Mucosa of descending colon (tissue), 3 donors: ENCODE data around the gene TIMM29. TPM values are rescaled to one million over a fixed set of nuclear protein-coding genes. Genes with fewer than 3 reads are reported as not detected.
A peak's percentile ranks its signal among the peaks of the same experiment; 100 is the strongest.

ENCODE experiments used
- ATAC-seq: fragments of 200-7000 bp; cut with Tn5 transposase; one replicate; pipeline ENCODE4 v1.9.1; 2020; ENCODE audit warnings: mild to moderate bottlenecking, moderate library complexity
- DNase-seq, 3 donors: peaks; one replicate each; pipeline ENCODE4 v3.0.0-alpha.2; 2020
- H3K36me3 ChIP-seq: fragments of 200-600 bp; one replicate; pipeline ENCODE4 v1.8.0; 2021; ENCODE audit warnings: low read depth, mild to moderate bottlenecking
- H3K4me1 ChIP-seq: fragments of 200-600 bp; one replicate; pipeline ENCODE4 v1.8.0; 2021; ENCODE audit warnings: low read depth, mild to moderate bottlenecking
- H3K4me3 ChIP-seq: fragments of 200-600 bp; one replicate; pipeline ENCODE4 v1.8.0; 2021; ENCODE audit warnings: mild to moderate bottlenecking
- H3K9me3 ChIP-seq: fragments of 200-600 bp; one replicate; pipeline ENCODE4 v1.8.0; 2021; ENCODE audit warnings: mild to moderate bottlenecking
- CTCF ChIP-seq: fragments of 200-600 bp; IDR thresholded peaks from one replicate; pipeline ENCODE4 v1.8.0; 2022; ENCODE audit warnings: antibody characterized with exemption, mild to moderate bottlenecking
- intact Hi-C, 2 donors: fragments of 100-400 bp; cut with DNase I in 1 of 2; cut with micrococcal nuclease in 1 of 2; formaldehyde crosslinking; loops; one replicate each; pipeline versions ENCODE4 v1.11.0 to v1.11.1; 2022; cut with DNase I, micrococcal nuclease
- total RNA-seq, 3 donors: library from RNA; stranded (reverse); fragmentation: NEBNext Ultra II Directional in 2 of 3; extraction: Animal tissue kit (Norgen Biotek cat#: 25700) in 2 of 3; gene quantifications; one replicate each; pipeline versions ENCODE4 v1.2.1 to v1.2.4, GENCODE V29; 2021 to 2023
- donor health status: DM: no; HTN: no; CAD: no; lungs with moderate emphysema.
- donor health status: DM: no; HTN: no; CAD: no.
- donor health status: DM: no; HTN: yes; CAD: no.

The TIMM29 gene
- total RNA-seq, 3 donors from 2014 or later: 18.5 to 25.0 (median 22.7) TPM

GRCh38 chr19:10894911-10895213, 33.7 kb upstream of the TIMM29 start:
- peaks cover 49% of the 10 kb centered on the region for H3K4me1 ChIP-seq
- no peak for ATAC-seq
- no peak for DNase-seq
- no peaks in the 10 kb centered on the region for H3K9me3 ChIP-seq
- no peak for TF ChIP-seq CTCF
- intact Hi-C loops: no loop called here
- H3K36me3 ChIP-seq: no peaks in the 10 kb centered on the region
- H3K4me3 ChIP-seq: no peak overlapping the region

- H3K36me3 ChIP-seq: no peaks in the 10 kb centered on the region
- no peak for DNase-seq
- ATAC-seq: no peak
- peaks cover 49% of the 10 kb centered on the region for H3K4me1 ChIP-seq
- H3K9me3 ChIP-seq: no peaks in the 10 kb centered on the region
- intact Hi-C loops: no loop called here
- TF ChIP-seq CTCF: no peak
- H3K4me3 ChIP-seq: no peak overlapping the region
Measured at GRCh38 chr19:10895363-10895762, 33.2 kb upstream of the TIMM29 start.

- DNase-seq (no peak), ATAC-seq (no peak)
- no peaks in the 10 kb centered on the region for H3K9me3 ChIP-seq
- peaks cover 47% of the 10 kb centered on the region for H3K4me1 ChIP-seq
- TF ChIP-seq CTCF: no peak
- H3K4me3 ChIP-seq: no peak overlapping the region
- intact Hi-C loops: no loop called here
- no peaks in the 10 kb centered on the region for H3K36me3 ChIP-seq
Measured at GRCh38 chr19:10895920-10896319, 32.7 kb upstream of the TIMM29 start.

GRCh38 chr19:10896851-10897526, 31.6 kb upstream of the TIMM29 start:
- intact Hi-C loops: no loop called here
- peaks cover 41% of the 10 kb centered on the region for H3K4me1 ChIP-seq
- no peak for TF ChIP-seq CTCF
- H3K4me3 ChIP-seq: no peak overlapping the region
- H3K9me3 ChIP-seq: no peaks in the 10 kb centered on the region
- no peaks in the 10 kb centered on the region for H3K36me3 ChIP-seq
- DNase-seq (peak in 1 of 3 donors; percentile 58), ATAC-seq (peak; percentile 23)

- no peak for DNase-seq
- no peaks in the 10 kb centered on the region for H3K36me3 ChIP-seq
- no peak overlapping the region for H3K4me3 ChIP-seq
- intact Hi-C loops: no loop called here
- peak; percentile 9 for ATAC-seq
- H3K4me1 ChIP-seq: peaks cover 31% of the 10 kb centered on the region
- H3K9me3 ChIP-seq: no peaks in the 10 kb centered on the region
- TF ChIP-seq CTCF: no peak
Measured at GRCh38 chr19:10898633-10899032, 30.0 kb upstream of the TIMM29 start.
